SK-N-MC (cell line): ENCODE measurements around the gene AMN.
A peak's percentile ranks its signal among the peaks of the same experiment; 100 is the strongest.

Experiments used
- DNase-seq: peaks from one replicate; pipeline ENCODE4 v3.0.0-alpha.2; 2011; ENCODE audit warnings: low read depth, low spot score
- H3K27ac ChIP-seq: fragments of 200-600 bp; sonication (generic); 2 replicates; pipeline ENCODE4 v1.5.1; 2016; ENCODE audit warnings: mixed run types
- H3K36me3 ChIP-seq: fragments of 200-600 bp; sonication (generic); 2 replicates; pipeline ENCODE4 v1.6.1; 2017; ENCODE audit warnings: antibody characterized with exemption, low read length, mixed read lengths; ENCODE audit not compliant: insufficient read depth
- H3K4me3 ChIP-seq: fragments of 200-600 bp; sonication (generic); 2 replicates; pipeline ENCODE4 v1.5.1; 2016
- H3K9ac ChIP-seq: fragments of 200-600 bp; sonication (generic); 2 replicates; pipeline ENCODE4 v1.8.0; 2017; ENCODE audit warnings: mixed run types, mixed read lengths; ENCODE audit not compliant: insufficient read length
- H3K9me3 ChIP-seq: fragments of 200-600 bp; sonication (generic); 2 replicates; pipeline ENCODE4 v1.6.1; 2017; ENCODE audit warnings: low read depth, mild to moderate bottlenecking, antibody characterized with exemption, low read length, moderate library complexity, mixed read lengths
- EZH2 ChIP-seq: fragments of 200-600 bp; sonication (generic); IDR thresholded peaks from one replicate; pipeline ENCODE4 v1.6.1; 2017; ENCODE audit warnings: antibody characterized with exemption
- FOXP2 ChIP-seq: optimal IDR thresholded peaks from 2 replicates; pipeline ENCODE3; 2011; ENCODE audit warnings: mild to moderate bottlenecking, moderate library complexity; ENCODE audit not compliant: insufficient read depth; ENCODE audit errors: extremely low read length, control extremely low read depth
- POLR2AphosphoS5 ChIP-seq: IDR thresholded peaks from 2 replicates; pipeline ENCODE4 v1.6.1; 2012; ENCODE audit warnings: mild to moderate bottlenecking, low read depth, low read length, borderline replicate concordance

Gene AMN

GRCh38 chr14:102941419-102942011 lies 19.1 kb downstream of the AMN start:
- TF ChIP-seq POLR2AphosphoS5 (no peak), FOXP2 (no peak), EZH2 (no peak)
- Histone ChIP-seq H3K36me3 (peaks cover 28% of the 10 kb centered on the region; the same call in 1 of the 2 replicates), H3K9ac (no peak overlapping the region), H3K4me3 (no peak overlapping the region), H3K9me3 (no peaks in the 10 kb centered on the region), H3K27ac (peak overlapping the region; percentile 67; the same call in 1 of the 2 replicates)
- DNase-seq, result no peak

DNA sequence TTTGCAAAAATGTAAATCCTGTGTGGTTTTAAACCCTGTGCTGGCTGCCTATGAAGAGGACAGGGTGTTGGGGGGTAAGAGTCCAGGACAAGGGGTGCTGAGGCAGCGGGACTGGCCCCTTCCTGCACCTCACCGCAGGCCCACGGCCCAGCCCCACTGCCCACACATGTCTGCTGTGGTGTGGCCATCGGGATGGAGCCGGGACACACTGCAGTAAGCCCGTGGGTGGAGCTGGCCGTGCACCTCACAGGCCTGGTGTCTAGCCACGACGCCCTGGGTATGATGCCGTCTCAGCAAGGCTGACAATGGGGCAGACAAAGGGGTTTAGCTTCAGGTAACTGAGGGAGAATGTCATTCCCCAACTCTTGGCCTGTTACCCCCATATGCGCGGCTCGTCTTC lies 19.6 kb downstream of the AMN start:
- Histone ChIP-seq H3K36me3 (peaks cover 28% of the 10 kb centered on the region; the same call in 1 of the 2 replicates), H3K9ac (no peak overlapping the region), H3K27ac (no peak overlapping the region)

GRCh38 chr14:102943454-102943853 lies 21.0 kb downstream of the AMN start:
- DNase-seq, result no peak
- H3K36me3 ChIP-seq, result peaks cover 34% of the 10 kb centered on the region
- no peak overlapping the region for H3K4me3 ChIP-seq
- H3K9me3 ChIP-seq, result no peaks in the 10 kb centered on the region
- H3K27ac ChIP-seq, result no peak overlapping the region
- H3K9ac ChIP-seq, result no peak overlapping the region
- TF ChIP-seq POLR2AphosphoS5 (no peak), EZH2 (no peak)

More for the DNA sequence above, 19.6 kb downstream of the AMN start:
- H3K9me3 ChIP-seq, result no peaks in the 10 kb centered on the region
- TF ChIP-seq FOXP2, result no peak
- TF ChIP-seq POLR2AphosphoS5, result no peak
- no peak for TF ChIP-seq EZH2
- no peak overlapping the region for H3K4me3 ChIP-seq
- no peak for DNase-seq

- no peak for DNase-seq
- Histone ChIP-seq H3K27ac (no peak overlapping the region), H3K9me3 (no peaks in the 10 kb centered on the region), H3K4me3 (no peak overlapping the region), H3K36me3 (peaks cover 38% of the 10 kb centered on the region), H3K9ac (no peak overlapping the region)
- TF ChIP-seq EZH2 (no peak), FOXP2 (no peak), POLR2AphosphoS5 (no peak)
Measured at GRCh38 chr14:102943979-102944378, 21.5 kb downstream of the AMN start.

GRCh38 chr14:102944448-102945330 lies 22.2 kb downstream of the AMN start:
- TF ChIP-seq POLR2AphosphoS5 (no peak), EZH2 (no peak), FOXP2 (no peak)
- Histone ChIP-seq H3K9me3 (no peaks in the 10 kb centered on the region), H3K4me3 (no peak overlapping the region), H3K27ac (no peak overlapping the region), H3K9ac (no peak overlapping the region), H3K36me3 (peaks cover 45% of the 10 kb centered on the region)
- DNase-seq, result no peak

DNA sequence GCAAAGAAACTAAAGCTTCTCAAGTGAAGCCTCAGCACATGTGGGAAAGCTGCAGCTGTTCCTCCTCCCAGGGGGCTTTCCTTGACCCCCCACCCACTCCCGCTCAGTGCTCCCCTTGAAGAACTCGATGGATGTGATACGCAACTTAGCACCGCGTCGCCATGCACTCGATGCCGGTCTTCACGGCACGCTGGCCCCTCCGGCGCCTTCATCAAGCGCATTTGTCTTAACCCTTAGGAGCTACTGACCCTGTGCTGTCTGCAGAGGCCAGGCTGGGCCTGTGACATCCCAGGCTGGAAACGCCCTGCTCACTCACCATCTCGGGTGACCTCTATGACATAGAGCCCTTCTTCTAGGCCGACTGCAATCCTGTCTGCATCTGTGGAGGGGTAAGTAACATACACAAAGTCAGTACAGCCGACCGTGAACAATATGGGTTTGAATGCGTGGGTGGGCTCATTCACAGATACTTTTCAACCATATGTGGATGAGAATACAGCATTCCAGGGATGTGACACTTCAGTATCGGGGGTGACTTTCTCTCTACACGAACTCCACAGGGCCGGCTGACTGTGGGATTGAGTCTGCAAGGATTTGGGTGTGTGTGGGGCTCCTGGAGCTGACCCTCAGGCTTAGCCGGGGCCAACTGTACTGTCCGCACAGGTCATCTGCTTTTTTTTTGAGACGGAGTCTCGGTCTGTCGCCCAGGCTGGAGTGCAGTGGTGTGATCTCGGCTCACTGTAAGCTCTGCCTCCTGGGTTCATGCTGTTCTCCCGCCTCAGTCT lies 23.1 kb downstream of the AMN start:
- Histone ChIP-seq H3K36me3 (peaks cover 49% of the 10 kb centered on the region), H3K9me3 (no peaks in the 10 kb centered on the region), H3K27ac (no peak overlapping the region), H3K4me3 (no peak overlapping the region), H3K9ac (no peak overlapping the region)
- TF ChIP-seq EZH2, result no peak
- no peak for TF ChIP-seq POLR2AphosphoS5
- TF ChIP-seq FOXP2, result no peak
- no peak for DNase-seq

GRCh38 chr14:102947321-102948103 lies 25.0 kb downstream of the AMN start:
- no peak overlapping the region for H3K9ac ChIP-seq
- H3K4me3 ChIP-seq, result no peak overlapping the region
- no peaks in the 10 kb centered on the region for H3K9me3 ChIP-seq
- DNase-seq, result no peak
- peaks cover 61% of the 10 kb centered on the region for H3K36me3 ChIP-seq
- H3K27ac ChIP-seq, result 0 out of 2 replicates have a peak overlapping the region, but pooled peaks have one; percentile 26
- TF ChIP-seq EZH2, result no peak
- TF ChIP-seq POLR2AphosphoS5, result no peak
- TF ChIP-seq FOXP2, result no peak

DNA sequence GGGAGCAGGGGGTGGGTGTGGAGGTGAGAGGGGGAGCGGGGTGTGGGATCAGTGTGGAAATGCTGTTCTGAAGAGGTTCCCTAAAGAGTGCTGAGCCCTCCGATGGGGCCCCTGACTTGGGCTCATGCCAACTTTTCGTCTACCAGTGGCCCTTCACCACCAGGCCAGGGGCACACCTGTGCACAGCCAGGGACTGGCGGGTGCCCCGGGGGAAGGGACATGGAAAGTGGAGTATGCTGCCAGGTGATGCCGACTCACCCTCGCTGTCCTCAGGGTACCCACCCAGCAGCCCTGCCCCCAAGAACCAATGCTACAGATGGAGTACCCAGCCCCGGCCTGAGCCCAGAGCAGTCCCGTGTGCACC lies 26.2 kb downstream of the AMN start:
- TF ChIP-seq POLR2AphosphoS5 (no peak), EZH2 (no peak), FOXP2 (no peak)
- Histone ChIP-seq H3K9ac (no peak overlapping the region), H3K4me3 (no peak overlapping the region), H3K27ac (peak overlapping the region; percentile 54), H3K36me3 (peaks cover 60% of the 10 kb centered on the region), H3K9me3 (no peaks in the 10 kb centered on the region)
- DNase-seq, result no peak
